Left hindlimb (tissue), 1 donor: ENCODE results near the gene FRMD5.
"Not testable (repeated sequence)": the region's sequence is repeated elsewhere in the genome, so short reads cannot be mapped to it uniquely, and the experiment has no call there.

Source experiments
- DNase-seq: peaks from one replicate; pipeline ENCODE4 v3.0.0-alpha.2; 2018

Gene FRMD5

DNA sequence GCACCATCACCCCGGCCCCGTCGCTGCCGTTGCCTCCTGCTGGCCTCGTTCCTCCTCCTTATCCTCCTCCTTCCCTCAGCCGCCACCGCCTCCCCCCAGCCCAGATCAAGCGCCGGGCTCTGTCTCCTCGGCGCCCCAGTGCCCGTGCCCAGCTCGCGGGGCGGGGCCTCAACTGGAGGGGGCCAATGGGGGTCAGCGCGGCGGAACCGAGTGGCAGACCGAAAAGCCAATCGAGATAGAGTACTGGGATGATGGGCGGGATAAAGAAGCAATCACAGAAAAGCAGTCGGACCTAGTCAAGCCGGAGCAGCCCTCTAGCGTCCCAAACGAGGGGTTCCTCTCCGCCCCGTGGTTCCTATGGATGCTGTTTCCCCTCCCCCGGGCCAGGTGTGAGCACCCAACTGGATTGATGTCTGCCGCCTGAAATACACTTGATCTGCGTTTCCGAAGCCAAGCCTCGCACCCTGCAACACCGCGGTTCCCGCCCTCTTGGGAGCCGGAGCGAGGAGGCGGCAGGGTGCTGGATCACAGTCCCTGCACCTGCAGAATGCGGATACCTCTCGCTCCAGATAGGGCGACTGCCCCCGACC is at the start of gene FRMD5:
Gene FRMD5, minus strand, starts transcription at position 121 of the 590 bp plus-strand sequence.
- DNase-seq = peak; percentile 90

DNA sequence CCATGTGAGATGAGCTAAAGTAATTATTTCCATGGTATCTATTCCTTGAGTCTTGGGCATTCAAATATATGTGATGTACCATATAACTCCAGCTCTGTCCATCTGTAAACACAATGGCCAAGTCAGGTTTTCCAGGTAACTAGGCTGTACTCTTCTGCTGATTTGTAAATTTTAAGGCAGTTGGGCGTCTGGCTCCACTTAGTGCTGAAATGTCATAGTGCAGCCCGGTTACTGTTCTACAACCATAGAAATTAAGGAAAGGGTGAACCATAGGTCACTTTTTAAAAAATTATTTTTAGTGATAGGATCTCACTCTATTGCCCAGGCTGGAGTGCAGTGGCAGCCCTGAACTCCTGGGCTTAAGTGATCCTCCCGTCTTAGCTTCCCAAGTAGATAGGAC is 48.8 kb upstream of the FRMD5 start:
- no peak for DNase-seq

DNA sequence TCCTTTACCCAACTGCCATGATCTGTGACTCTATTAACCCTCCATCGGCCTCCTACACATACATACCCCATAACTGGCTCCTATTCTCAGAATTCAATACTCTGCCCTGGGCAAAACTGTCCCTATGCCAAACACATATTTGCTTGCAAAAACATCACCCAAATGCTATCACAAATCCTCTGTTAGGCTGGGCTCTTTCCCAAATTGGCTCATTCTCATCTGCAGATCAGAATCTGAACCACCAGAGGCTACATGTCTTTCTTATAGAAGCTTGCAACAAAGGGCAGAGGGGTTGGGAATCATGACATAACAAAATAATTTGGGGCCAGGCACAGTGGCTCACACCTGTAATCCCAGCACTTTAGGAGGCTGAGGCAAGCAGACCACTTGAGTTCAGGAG is 48.1 kb upstream of the FRMD5 start:
- DNase-seq = no peak

DNA sequence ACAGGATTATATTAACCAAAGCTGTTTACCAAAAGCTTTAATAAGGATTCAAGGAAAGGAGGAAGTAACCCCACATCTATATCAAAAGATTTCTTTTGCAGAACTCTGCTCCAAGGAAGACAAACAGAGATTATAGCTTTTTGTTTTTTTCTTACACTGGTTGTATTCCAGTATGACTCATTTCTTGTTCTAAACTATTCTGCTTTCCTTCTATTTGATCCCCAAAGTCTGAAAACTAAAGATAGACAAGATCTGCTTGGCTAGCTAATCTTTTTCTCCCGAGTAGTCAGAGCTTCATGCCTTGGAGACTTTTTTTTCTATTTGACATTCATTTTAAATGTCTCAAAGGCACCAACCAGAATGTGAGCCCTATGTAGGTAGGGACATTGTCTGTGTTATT is 36.8 kb upstream of the FRMD5 start:
- no peak for DNase-seq

DNA sequence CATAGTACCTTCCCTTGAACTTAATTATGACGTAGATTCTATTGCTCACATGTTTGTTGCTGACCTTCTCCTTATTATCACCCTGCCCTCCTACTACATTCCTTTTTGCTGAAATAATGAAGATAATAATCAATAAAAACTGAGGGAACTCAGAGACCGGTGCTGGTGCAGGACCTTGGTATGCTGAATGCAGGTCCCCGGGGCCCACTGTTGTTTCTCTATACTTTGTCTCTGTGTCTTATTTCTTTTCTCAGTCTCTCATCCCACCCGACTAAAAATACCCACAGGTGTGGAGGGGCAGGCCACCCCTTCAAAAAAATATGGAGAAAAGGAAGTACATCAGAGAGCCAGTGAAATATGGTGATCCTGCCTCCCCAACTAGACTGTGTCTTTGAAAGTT is 34.2 kb upstream of the FRMD5 start:
- DNase-seq = not testable (repeated sequence)

DNA sequence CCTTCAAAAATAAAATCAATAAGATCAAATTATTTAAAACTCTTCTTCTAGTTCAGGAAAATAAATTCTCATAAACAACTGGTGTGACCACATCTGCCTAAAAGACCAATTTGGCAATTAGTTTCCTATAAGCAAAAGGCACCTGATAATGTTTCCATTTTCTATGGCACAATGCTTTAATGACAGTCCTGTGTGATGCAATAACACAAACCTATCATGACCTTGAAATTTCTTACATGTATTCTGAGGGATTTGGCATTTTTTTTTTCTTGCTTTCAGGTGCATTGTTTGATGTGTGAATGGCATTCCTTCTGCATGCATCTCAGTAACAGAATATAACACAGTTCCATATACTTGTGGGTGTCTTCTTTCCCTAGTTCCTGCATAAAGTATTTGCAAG is 32.5 kb upstream of the FRMD5 start:
- no peak for DNase-seq

DNA sequence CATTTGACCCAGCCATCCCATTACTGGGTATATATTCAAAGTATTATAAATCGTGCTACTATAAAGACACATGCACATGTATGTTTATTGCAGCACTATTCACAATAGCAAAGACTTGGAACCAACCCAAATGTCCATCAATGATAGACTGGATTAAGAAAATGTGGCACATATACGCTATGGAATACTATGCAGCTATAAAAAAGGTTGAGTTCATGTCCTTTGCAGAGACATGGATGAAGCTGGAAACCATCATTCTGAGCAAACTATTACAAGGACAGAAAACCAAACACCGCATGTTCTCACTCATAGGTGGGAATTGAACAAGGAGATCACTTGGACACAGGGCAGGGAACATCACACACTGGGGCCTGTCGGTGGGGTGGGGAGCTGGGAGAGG is 31.9 kb upstream of the FRMD5 start:
- DNase-seq = not testable (repeated sequence)

DNA sequence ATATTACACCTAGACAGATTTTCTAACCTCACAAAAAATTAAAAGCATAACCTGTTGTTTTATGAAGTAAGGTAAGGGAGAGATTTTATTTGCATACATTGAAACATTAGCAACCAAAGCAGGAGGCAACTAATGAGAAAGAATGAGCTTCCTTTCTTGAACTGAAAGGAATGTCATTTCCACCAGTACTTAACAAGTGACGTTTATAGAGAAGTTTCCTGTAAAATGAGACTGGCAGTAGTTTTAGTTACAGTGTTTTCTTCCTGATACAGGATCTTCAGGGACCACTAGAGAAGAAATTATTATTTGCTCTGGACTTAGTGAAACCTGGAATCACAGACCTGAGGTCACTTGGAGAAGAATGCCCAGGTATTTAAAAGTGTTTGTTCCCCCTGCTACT is 27.4 kb upstream of the FRMD5 start:
- DNase-seq = no peak

DNA sequence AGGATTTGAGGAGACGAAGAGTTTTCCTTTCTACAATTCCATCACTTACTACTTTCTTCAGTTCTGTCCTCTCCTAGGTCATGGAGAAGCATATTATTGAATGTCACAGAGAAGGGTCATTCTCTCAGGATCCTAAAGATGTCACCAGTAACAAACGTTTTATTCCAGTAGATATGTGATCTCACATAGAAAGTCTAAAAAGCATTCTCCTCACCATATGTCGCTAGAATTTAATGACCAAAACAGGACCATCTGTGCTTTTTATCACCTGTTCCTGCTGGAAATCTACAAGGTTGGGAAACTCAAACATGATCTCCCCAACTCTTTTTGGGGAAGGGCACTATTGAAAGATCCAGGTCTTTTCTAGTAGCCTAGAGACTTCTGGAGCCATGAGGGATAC is 24.0 kb upstream of the FRMD5 start:
- DNase-seq = no peak

DNA sequence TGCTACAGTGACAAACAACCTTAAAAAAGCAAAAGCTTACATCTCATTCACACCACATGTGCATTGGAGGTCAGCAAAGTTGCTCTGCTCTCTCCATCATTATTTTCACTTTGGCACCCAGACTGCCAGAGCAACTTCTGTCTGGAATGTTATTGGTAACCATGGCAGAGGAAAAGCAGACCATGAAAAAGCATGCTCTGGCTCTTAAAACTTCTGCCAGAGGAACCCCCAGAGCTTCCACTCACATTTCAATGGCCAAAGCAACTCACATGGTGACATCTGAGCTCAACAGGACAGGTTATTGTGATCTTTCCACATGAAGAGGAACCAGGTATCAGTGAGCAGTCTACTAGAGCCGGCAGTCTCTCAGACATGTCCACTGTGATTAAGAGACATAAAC is 21.9 kb upstream of the FRMD5 start:
- DNase-seq = no peak

DNA sequence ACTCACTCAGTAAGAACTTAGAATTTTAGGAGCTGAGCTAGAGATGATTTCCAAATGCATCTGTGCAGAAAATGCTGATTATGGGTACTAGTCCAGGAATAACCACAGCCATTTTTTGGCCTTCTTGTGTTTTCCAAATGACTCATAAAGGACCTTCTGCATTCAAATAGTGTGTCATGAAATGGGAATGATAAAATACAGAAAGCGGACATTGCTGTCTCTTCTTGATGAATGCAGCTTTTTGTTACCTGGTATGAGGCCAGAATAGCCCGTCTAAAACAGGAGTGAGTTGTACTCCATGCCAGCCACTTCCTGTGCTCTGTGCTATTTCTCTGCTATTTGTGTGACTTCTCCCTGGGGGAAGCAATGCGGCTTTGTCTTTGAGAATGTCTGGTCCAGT is 20.5 kb upstream of the FRMD5 start:
- no peak for DNase-seq

DNA sequence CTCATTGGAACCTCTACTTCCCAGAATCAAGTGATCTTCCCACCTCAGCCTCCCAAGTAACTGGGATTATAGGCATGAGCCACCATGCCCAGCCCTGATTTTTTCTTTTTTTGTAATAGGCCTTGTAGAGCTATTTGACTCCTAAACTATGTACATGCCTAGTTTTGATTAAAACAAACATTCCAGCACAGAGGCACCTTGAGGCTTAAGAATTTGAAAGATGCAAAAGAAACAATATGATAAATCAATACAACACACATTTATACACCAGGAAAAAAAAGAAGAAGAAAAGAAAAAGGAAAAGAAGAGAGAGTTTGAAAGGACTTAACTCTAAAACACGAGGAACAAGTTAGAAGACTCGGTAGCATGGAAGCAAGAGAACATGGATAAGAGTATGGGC is 13.9 kb upstream of the FRMD5 start:
- DNase-seq = no peak

DNA sequence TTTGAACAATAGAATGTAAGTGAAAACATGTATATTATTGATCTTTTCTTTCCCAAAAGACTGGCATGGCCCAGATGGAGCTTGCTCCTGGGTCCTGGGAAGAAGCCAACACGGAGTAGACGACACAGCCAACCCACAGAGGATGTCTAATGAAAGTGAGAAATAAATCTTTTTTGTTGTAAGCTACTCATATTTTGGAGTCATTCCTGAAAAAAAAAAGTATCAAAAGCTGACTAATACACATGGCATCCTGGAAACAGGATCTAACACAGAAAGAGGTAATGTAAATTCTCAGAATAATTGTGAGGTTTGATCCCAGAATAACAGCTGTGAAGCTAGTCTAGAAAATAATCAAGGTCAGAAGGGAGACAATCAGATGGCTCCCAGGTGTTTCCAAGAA is 12.6 kb upstream of the FRMD5 start:
- no peak for DNase-seq

DNA sequence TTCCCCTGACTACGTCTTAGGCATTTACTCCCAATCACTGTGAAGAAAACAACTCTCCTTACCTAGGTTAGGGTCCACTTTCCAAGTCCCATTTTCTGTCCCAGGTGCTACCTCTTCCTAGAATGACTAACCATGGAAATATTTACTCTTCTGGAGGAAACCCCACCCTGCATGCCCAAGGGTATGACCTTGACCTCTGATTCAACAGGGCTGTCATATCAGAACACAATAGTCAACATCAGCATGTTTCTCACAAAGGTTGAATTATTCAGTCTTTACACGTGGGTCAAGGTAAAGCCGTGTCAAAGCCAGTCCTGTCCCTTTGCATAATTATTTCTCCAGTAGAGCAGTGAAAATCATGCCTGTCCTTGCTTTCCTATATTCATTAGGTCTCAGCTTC is 4.3 kb upstream of the FRMD5 start:
- no peak for DNase-seq

DNA sequence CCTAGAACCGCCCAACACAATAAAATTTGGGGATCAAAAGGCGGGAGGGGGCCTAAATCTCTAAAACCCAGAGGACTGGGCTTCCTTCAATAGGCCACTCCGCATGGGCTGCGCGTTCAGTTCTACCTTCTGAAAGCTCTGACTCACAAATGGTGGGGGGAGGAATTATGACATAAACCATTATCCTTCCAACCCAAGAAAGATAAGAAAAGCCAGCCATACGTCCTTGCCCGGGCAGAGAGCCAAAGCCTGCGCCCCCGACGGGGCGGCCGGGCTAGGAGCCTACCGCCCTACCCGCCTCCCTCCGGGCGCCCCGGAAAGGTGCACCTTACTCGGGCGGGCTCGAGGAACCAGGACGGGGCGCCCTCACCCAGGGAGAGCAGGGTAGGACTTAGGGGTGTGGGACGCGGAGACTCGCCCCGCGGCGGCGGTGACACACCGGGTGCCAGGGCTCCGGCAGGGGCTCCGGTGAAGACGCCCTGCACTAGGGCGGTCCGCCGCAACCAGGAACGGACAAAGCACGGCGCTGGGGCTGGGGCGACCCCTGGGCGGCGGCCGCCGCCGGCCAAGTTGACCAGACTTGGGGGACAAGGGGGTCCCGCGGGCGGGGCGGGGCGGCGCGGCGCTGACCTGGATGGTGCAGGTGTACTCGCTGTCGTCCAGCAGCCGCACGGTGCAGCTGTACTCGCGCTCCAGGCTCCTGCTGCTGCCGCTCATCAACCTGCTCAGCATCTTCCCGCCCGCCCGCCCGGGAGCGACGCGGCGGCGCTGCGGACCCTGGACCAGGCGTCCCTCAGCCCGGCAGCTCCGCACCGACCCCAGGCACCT is 534 bp downstream of the FRMD5 start:
- DNase-seq = peak; percentile 40

DNA sequence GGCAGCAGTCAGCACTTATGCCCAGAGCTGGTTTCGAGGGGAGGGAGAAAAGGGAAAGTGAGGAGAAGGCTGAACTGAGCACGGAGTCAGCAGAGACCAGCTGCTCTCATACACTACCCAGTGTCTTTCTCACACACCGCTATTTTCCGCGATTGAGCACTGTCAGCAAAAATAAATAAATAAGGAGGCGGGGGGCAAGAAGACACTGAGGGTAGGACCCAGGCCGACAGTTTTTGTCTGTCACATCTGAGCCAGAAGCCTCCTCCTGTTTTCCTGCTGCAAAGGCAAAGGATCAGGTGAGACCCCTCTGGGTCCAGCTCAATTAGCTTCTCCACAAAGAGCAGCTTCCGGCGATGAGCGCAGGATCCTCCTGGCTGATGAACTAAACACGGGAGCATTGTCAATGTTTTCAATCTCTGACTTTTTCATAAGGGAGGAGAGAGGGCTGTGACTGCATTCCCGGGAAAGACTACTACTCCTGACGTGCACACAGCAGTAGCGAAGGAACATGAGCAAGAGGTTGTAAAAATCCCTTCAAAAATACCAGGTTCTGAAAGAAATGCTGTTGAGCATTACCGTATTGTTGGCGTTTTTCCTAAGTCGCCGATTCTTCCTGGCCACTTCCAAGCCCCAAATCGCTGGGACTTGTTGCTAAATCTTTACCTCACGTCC is 1.3 kb downstream of the FRMD5 start:
- DNase-seq = no peak

DNA sequence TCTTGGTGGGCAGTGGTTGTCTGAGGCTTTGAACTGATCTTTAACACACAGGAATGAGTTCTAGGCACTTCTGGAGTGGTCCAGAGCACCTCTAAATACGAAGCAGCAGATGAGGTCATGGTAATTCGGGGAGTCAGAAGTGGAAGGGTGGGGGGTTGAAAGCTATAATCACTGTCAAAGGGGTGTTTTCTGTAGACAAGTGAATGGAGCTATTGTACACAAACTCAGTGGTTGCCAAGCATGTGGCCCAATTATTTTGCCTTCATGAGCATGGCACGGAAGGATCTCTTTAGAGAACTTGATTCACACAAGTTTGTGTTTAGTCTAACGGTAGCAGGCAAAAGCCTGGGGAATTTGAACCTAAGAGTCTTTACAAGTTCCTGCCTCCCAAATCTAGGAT is 6.3 kb downstream of the FRMD5 start:
- DNase-seq = no peak

DNA sequence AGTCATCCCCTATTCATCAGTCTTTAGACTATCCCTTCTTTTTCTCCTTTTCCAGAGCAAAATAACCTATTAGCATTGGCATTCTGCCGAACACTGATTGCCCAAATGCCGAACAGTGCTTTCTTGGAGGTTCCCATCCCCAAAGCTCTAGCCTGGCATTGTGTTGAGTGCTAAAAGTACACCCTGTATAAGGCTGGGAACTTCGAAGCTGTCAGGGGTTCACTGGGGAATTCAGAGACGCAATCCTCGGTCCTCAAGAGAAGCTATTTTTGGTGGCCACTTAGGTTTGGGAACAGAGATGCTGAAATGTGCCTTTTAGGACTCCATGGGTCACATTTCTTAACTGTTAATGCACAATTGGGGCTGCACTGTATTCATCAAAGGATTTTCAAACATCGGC is 8.4 kb downstream of the FRMD5 start:
- DNase-seq = no peak

DNA sequence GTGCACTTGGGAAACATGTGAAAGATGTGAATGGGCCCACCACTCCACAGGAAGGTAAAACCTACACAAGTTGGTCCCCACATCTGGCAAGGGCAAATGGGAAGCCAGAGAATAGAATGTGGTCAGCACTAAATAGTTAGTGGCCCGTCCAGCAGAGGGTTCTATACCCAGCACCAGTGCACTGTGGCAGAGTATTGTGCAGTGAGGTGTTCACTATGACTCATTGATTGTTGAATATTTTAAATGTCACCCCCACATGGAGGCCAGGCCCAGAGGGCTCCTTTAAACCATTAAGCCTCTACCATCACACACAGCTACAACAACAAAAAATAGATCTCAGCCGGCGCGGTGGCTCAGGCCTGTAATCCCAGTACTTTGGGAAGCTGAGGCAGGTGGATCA is 11.7 kb downstream of the FRMD5 start:
- no peak for DNase-seq

DNA sequence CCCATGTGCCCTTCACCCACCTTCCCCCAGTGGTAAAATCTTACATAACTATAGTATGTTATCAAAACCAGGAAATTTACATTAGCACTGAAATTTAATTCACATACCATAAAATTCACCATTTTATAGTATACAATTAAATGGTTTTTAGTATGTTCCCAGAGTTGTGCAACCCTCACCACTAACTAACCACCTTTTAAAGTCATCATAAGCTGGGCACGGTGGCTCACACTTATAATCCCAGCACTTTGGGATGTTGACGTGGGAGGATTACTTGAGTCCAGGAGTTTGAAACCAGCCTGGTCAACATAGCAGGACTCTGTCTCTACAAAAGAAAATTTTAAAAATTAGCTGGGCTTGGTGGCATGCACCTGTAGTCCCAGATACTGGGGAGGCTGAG is 13.7 kb downstream of the FRMD5 start:
- DNase-seq = no peak

DNA sequence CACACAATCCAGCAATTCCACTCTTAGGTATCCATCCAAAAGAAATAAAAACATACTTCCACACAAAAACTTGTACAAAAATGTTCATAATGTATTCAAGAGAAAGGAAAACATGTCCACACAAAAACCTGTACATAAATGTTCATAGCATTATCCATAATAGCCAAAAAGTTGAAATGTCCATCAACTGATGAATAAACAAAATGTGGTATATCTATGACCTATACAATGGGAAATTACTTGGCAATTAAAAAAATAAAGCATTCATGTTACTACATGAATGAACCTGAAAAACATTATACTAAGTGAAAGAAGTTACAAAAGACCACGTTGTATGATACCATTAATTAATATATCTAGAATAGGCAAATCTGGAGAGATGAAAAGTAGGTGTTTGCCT is 17.9 kb downstream of the FRMD5 start:
- no peak for DNase-seq

DNA sequence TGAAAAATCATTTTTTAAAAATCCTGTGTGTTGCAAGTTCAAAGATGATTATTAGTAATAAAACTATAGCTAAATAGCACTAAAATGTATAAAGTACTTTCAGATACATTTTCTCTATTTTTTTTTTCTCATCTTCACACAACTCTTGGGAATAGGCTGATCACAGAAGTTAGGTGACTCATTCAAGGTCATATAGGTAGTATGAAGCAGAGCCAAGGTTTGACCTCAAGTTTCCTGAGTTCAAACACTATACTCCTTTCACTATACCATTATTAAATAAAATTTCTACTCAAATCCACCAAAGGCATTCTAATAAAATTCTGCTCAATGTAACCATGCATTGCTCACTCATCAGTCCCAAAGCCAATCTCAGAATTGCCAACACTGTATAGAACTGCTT is 21.3 kb downstream of the FRMD5 start:
- no peak for DNase-seq

DNA sequence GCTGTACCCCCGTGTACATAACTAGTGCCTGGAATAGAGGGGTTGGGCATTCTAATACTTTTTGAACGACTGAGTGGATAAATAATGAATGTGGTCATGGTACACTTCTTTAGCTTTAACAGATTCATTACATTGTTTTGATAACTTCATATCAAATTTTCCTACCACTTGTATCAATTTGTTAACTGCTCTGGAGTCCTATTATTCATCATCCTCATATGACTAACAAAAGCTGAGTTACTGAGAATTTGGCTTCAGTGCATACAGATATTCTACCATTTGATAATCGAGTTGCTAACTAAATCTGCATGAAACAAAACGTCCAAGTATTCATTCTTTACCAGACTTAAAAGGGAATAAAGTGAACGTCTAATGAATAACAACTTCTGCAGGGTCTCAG is 31.7 kb downstream of the FRMD5 start:
- DNase-seq = no peak

DNA sequence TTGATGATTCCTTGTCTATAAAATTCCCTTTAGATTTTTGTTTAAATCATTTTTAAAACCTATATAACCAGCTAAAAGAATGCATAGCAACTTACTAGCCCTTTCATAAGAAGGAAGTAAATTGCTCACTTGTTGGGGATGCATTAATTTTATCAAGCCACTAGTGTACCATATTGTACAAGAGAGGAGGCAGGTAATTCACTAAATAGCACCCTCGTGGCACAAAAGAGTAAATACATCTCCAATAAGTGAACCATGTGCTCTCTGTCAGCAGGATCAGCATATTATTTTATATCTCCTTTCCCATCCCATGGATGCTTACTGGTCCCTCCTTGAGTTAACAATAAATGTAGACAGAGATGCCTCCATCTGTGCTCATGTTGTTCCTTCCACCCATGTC is 34.3 kb downstream of the FRMD5 start:
- DNase-seq = no peak
